Measurements from ENCODE around the gene LCE2B.
"Not testable (repeated sequence)": the region's sequence is repeated elsewhere in the genome, so short reads cannot be mapped to it uniquely, and the experiment has no call there.

Gene LCE2B

GRCh38 chr1:152685823-152686222 lies at the start of gene LCE2B:
LCE2B (plus strand) TSS chr1:152686123; CDS start chr1:152686844, 721 bp downstream.
- DNase-seq = not testable (repeated sequence)

- no peak for DNase-seq
Observed at GRCh38 chr1:152640351-152640750, 45.6 kb upstream of the LCE2B start.

- no peak for DNase-seq
Observed at GRCh38 chr1:152643945-152644344, 42.0 kb upstream of the LCE2B start.

- no peak for DNase-seq
Observed at GRCh38 chr1:152645146-152645545, 40.8 kb upstream of the LCE2B start.

GRCh38 chr1:152646656-152647055 lies 39.3 kb upstream of the LCE2B start:
- no peak for DNase-seq

- peak; percentile 50 for DNase-seq
Observed at GRCh38 chr1:152654110-152654509, 31.8 kb upstream of the LCE2B start.

GRCh38 chr1:152656459-152656858 lies 29.5 kb upstream of the LCE2B start:
- no peak for DNase-seq

- DNase-seq = no peak
Observed at GRCh38 chr1:152657677-152658076, 28.2 kb upstream of the LCE2B start.

GRCh38 chr1:152658649-152659048 lies 27.3 kb upstream of the LCE2B start:
- DNase-seq = no peak

- no peak for DNase-seq
Observed at GRCh38 chr1:152663098-152663497, 22.8 kb upstream of the LCE2B start, which contains the start of gene LCE2D. LCE2D (plus strand) TSS chr1:152663380; CDS start chr1:152664106, 726 bp downstream.

GRCh38 chr1:152666171-152666570 lies 19.8 kb upstream of the LCE2B start:
- DNase-seq = not testable (repeated sequence)

- DNase-seq = no peak
Observed at GRCh38 chr1:152667648-152668047, 18.3 kb upstream of the LCE2B start.

GRCh38 chr1:152673016-152673415 lies 12.9 kb upstream of the LCE2B start:
- DNase-seq = no peak

GRCh38 chr1:152674983-152675382 lies 10.9 kb upstream of the LCE2B start, which contains the start of gene LCE2C:
LCE2C (plus strand) TSS chr1:152675279; CDS start chr1:152676016, 737 bp downstream.
- not testable (repeated sequence) for DNase-seq

GRCh38 chr1:152679459-152679858 lies 6.5 kb upstream of the LCE2B start:
- DNase-seq = no peak

- DNase-seq = no peak
Observed at GRCh38 chr1:152681616-152682015, 4.3 kb upstream of the LCE2B start.

- DNase-seq = no peak
Observed at GRCh38 chr1:152683846-152684245, 2.1 kb upstream of the LCE2B start.

- DNase-seq = no peak
Observed at GRCh38 chr1:152697701-152698600, 12.0 kb downstream of the LCE2B start, which contains the start of gene LCE2A. LCE2A (plus strand) TSS chr1:152698345; CDS start chr1:152698902, 557 bp downstream.

GRCh38 chr1:152699746-152700145 lies 13.8 kb downstream of the LCE2B start:
- DNase-seq = no peak

- DNase-seq = no peak
Observed at GRCh38 chr1:152707860-152708259, 21.9 kb downstream of the LCE2B start, which contains the start of gene LCE4A. LCE4A (plus strand) TSS chr1:152708160; CDS start chr1:152709076, 916 bp downstream.

- DNase-seq = no peak
Observed at GRCh38 chr1:152718238-152718637, 32.3 kb downstream of the LCE2B start.

- DNase-seq = no peak
Observed at GRCh38 chr1:152725261-152725660, 39.3 kb downstream of the LCE2B start.

- DNase-seq = no peak
Observed at GRCh38 chr1:152728986-152729385, 43.1 kb downstream of the LCE2B start.

GRCh38 chr1:152735648-152736047 lies 49.7 kb downstream of the LCE2B start:
- DNase-seq = no peak

Data from NCI-H2171 treated with DMSO at 0.1 percent for 48 hours (cell line).